ENCODE results near the gene ONECUT1.

ONECUT1 gene

GRCh38 chr15:52778457-52778856 is 11.7 kb downstream of the ONECUT1 start:
- H3K9me3 ChIP-seq (ENCODE audit: insufficient read depth, low read depth, low read length): no peaks in the 10 kb centered on the region
- no peak overlapping the region for H2AFZ ChIP-seq (ENCODE audit: low read length)
- H3K79me2 ChIP-seq (ENCODE audit: insufficient read depth, low read length): no peaks in the 10 kb centered on the region
- H3K9me2 ChIP-seq (replicated peaks; ENCODE audit: low read depth, low read length): no peaks in the 10 kb centered on the region
- no peaks in the 10 kb centered on the region for H3F3A ChIP-seq (ENCODE audit: low read depth)
- peaks cover 7% of the 10 kb centered on the region for H3K4me1 ChIP-seq (ENCODE audit: insufficient read depth, low read length, poor library complexity, severe bottlenecking)
- H3K4me3 ChIP-seq (ENCODE audit: low read length, poor library complexity, severe bottlenecking): no peak overlapping the region
- no peaks in the 10 kb centered on the region for H3K27me3 ChIP-seq (ENCODE audit: insufficient read depth, low read length, poor library complexity, severe bottlenecking)
- H3K4me2 ChIP-seq (ENCODE audit: low read depth, low read length, poor library complexity, severe bottlenecking): no peak overlapping the region
- TF ChIP-seq EZH2phosphoT487 (IDR thresholded peaks at IDR 0.05; ENCODE audit: borderline replicate concordance): no peak
- TF ChIP-seq, protein P1, sequence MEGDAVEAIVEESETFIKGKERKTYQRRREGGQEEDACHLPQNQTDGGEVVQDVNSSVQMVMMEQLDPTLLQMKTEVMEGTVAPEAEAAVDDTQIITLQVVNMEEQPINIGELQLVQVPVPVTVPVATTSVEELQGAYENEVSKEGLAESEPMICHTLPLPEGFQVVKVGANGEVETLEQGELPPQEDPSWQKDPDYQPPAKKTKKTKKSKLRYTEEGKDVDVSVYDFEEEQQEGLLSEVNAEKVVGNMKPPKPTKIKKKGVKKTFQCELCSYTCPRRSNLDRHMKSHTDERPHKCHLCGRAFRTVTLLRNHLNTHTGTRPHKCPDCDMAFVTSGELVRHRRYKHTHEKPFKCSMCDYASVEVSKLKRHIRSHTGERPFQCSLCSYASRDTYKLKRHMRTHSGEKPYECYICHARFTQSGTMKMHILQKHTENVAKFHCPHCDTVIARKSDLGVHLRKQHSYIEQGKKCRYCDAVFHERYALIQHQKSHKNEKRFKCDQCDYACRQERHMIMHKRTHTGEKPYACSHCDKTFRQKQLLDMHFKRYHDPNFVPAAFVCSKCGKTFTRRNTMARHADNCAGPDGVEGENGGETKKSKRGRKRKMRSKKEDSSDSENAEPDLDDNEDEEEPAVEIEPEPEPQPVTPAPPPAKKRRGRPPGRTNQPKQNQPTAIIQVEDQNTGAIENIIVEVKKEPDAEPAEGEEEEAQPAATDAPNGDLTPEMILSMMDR (conservative IDR thresholded peaks at IDR 0.05; ENCODE audit: low read length): no peak
- no peak overlapping the region for H3K9ac ChIP-seq (ENCODE audit: low read depth, low read length, poor library complexity, severe bottlenecking)
- no peaks in the 10 kb centered on the region for H4K20me1 ChIP-seq (ENCODE audit: insufficient read depth, low read length, poor library complexity, severe bottlenecking)
- H3K36me3 ChIP-seq (ENCODE audit: insufficient read depth, low read length): no peaks in the 10 kb centered on the region

DNA sequence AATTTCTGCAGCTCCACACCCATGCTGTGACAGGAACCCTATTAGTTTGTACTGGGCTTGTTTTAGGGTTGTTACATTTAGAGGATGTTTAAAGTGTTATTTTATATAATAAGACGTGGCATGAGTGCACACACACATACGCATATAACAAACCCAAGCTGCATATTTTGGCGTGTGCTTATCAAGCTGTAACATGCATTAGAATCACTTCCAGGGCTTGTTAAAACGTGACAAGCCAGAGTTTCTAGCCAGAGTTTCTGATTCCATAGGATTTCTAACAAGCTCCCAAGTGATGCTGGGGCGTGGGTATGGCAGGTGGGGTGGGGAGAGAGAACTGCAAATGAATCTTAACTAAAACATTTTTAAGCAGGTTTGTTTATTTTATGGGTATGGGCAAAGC is 17.4 kb downstream of the ONECUT1 start:
- no peak overlapping the region for H2AFZ ChIP-seq (ENCODE audit: low read length)

GRCh38 chr15:52765785-52766184 is 24.4 kb downstream of the ONECUT1 start:
- Histone ChIP-seq H3F3A (ENCODE audit: low read depth) (no peaks in the 10 kb centered on the region), H3K79me2 (ENCODE audit: insufficient read depth, low read length) (no peaks in the 10 kb centered on the region), H2AFZ (ENCODE audit: low read length) (no peak overlapping the region), H3K27me3 (ENCODE audit: insufficient read depth, low read length, poor library complexity, severe bottlenecking) (no peaks in the 10 kb centered on the region), H3K9me3 (ENCODE audit: insufficient read depth, low read depth, low read length) (no peaks in the 10 kb centered on the region), H3K4me3 (ENCODE audit: low read length, poor library complexity, severe bottlenecking) (no peak overlapping the region), H3K36me3 (ENCODE audit: insufficient read depth, low read length) (no peaks in the 10 kb centered on the region), H3K9ac (ENCODE audit: low read depth, low read length, poor library complexity, severe bottlenecking) (no peak overlapping the region), H3K4me2 (ENCODE audit: low read depth, low read length, poor library complexity, severe bottlenecking) (no peak overlapping the region), H4K20me1 (ENCODE audit: insufficient read depth, low read length, poor library complexity, severe bottlenecking) (no peaks in the 10 kb centered on the region), H3K9me2 (replicated peaks; ENCODE audit: low read depth, low read length) (0 out of 2 replicates have a peak, but pooled peaks cover 4% of the 10 kb centered on the region), H3K4me1 (ENCODE audit: insufficient read depth, low read length, poor library complexity, severe bottlenecking) (no peaks in the 10 kb centered on the region)
- no peak for TF ChIP-seq EZH2phosphoT487 (IDR thresholded peaks at IDR 0.05; ENCODE audit: borderline replicate concordance)
- TF ChIP-seq, protein P1 (conservative IDR thresholded peaks at IDR 0.05; ENCODE audit: low read length): peak; percentile 26; the same call in 1 of the 2 replicates

More for the DNA sequence above, 17.4 kb downstream of the ONECUT1 start:
- H3K4me1 ChIP-seq (ENCODE audit: insufficient read depth, low read length, poor library complexity, severe bottlenecking): no peaks in the 10 kb centered on the region
- H4K20me1 ChIP-seq (ENCODE audit: insufficient read depth, low read length, poor library complexity, severe bottlenecking): no peaks in the 10 kb centered on the region
- TF ChIP-seq, protein P1 (conservative IDR thresholded peaks at IDR 0.05; ENCODE audit: low read length): no peak
- TF ChIP-seq EZH2phosphoT487 (IDR thresholded peaks at IDR 0.05; ENCODE audit: borderline replicate concordance): no peak
- no peak overlapping the region for H3K4me2 ChIP-seq (ENCODE audit: low read depth, low read length, poor library complexity, severe bottlenecking)
- no peaks in the 10 kb centered on the region for H3K79me2 ChIP-seq (ENCODE audit: insufficient read depth, low read length)
- H3K27me3 ChIP-seq (ENCODE audit: insufficient read depth, low read length, poor library complexity, severe bottlenecking): no peaks in the 10 kb centered on the region
- H3F3A ChIP-seq (ENCODE audit: low read depth): no peaks in the 10 kb centered on the region
- H3K4me3 ChIP-seq (ENCODE audit: low read length, poor library complexity, severe bottlenecking): no peak overlapping the region
- H3K9ac ChIP-seq (ENCODE audit: low read depth, low read length, poor library complexity, severe bottlenecking): no peak overlapping the region
- H3K36me3 ChIP-seq (ENCODE audit: insufficient read depth, low read length): no peaks in the 10 kb centered on the region
- H3K9me2 ChIP-seq (replicated peaks; ENCODE audit: low read depth, low read length): no peaks in the 10 kb centered on the region
- H3K9me3 ChIP-seq (ENCODE audit: insufficient read depth, low read depth, low read length): no peaks in the 10 kb centered on the region

Measured in Loucy (cell line).